DOHH2 (cell line): ENCODE measurements around the gene ALOX15B.

Source experiments
- H3F3A ChIP-seq: fragments of 200-600 bp; sonication (generic), shearing (Covaris generic); 2 replicates; pipeline ENCODE4 v1.6.0; 2016; ENCODE audit warnings: antibody characterized with exemption, mild to moderate bottlenecking; ENCODE audit not compliant: control insufficient read depth, insufficient read depth
- H3K27ac ChIP-seq: fragments of 200-600 bp; sonication (generic); 2 replicates; pipeline ENCODE4 v1.5.1; 2014; ENCODE audit warnings: low read depth, mild to moderate bottlenecking, low read length, moderate library complexity
- H3K27me3 ChIP-seq: fragments of 200-600 bp; sonication (generic); 2 replicates; pipeline ENCODE4 v1.6.1; 2014; ENCODE audit warnings: mild to moderate bottlenecking, low read length, mixed read lengths; ENCODE audit not compliant: control insufficient read depth
- H3K36me3 ChIP-seq: fragments of 200-600 bp; sonication (generic); 2 replicates; pipeline ENCODE4 v1.6.1; 2014; ENCODE audit warnings: mild to moderate bottlenecking, low read length, moderate library complexity, mixed read lengths; ENCODE audit not compliant: control insufficient read depth
- H3K4me1 ChIP-seq: fragments of 200-600 bp; sonication (generic); 2 replicates; pipeline ENCODE4 v1.6.1; 2014; ENCODE audit warnings: mild to moderate bottlenecking, low read length, mixed read lengths; ENCODE audit not compliant: control insufficient read depth
- H3K4me2 ChIP-seq: fragments of 200-600 bp; sonication (generic); 2 replicates; pipeline ENCODE4 v1.6.0; 2014; ENCODE audit warnings: mild to moderate bottlenecking, low read length, moderate library complexity
- H3K4me3 ChIP-seq: fragments of 200-600 bp; sonication (generic); 2 replicates; pipeline ENCODE4 v1.5.1; 2014; ENCODE audit warnings: mild to moderate bottlenecking, low read length, mixed read lengths
- H3K79me2 ChIP-seq: fragments of 200-600 bp; sonication (generic); 2 replicates; pipeline ENCODE4 v1.6.1; 2014; ENCODE audit warnings: mild to moderate bottlenecking, low read length, mixed read lengths; ENCODE audit not compliant: control insufficient read depth
- H3K9me2 ChIP-seq: fragments of 200-600 bp; sonication (generic); replicated peaks from 2 replicates; pipeline ENCODE4 v1.6.1; 2014; ENCODE audit warnings: mild to moderate bottlenecking, low read length, mixed read lengths; ENCODE audit not compliant: control insufficient read depth
- H3K9me3 ChIP-seq: fragments of 200-600 bp; sonication (generic); 2 replicates; pipeline ENCODE4 v1.6.1; 2014; ENCODE audit warnings: antibody characterized with exemption, low read length, mixed read lengths; ENCODE audit not compliant: control insufficient read depth, insufficient read depth
- H4K20me1 ChIP-seq: fragments of 200-600 bp; sonication (generic); 2 replicates; pipeline ENCODE4 v1.6.0; 2014; ENCODE audit warnings: low read depth, mild to moderate bottlenecking, antibody characterized with exemption, low read length, moderate library complexity; ENCODE audit not compliant: control insufficient read depth, insufficient read depth
- CTCF ChIP-seq: fragments of 200-600 bp; sonication (generic); IDR thresholded peaks from one replicate; pipeline ENCODE4 v1.5.1; 2014; ENCODE audit warnings: antibody characterized with exemption, mild to moderate bottlenecking, low read depth, low read length; ENCODE audit not compliant: poor library complexity, severe bottlenecking
- EZH2phosphoT487 ChIP-seq: fragments of 200-600 bp; sonication (generic); IDR thresholded peaks from 2 replicates; pipeline ENCODE4 v1.6.1; 2017; ENCODE audit warnings: borderline replicate concordance, mild to moderate bottlenecking, antibody characterized with exemption, low read length, moderate library complexity, mixed read lengths

Gene ALOX15B

GRCh38 chr17:8015236-8015956 lies 23.5 kb upstream of the ALOX15B start:
- no peaks in the 10 kb centered on the region for H3K9me2 ChIP-seq
- peaks cover 34% of the 10 kb centered on the region for H3K27me3 ChIP-seq
- no peaks in the 10 kb centered on the region for H3K9me3 ChIP-seq
- H3K36me3 ChIP-seq: no peaks in the 10 kb centered on the region
- H3K79me2 ChIP-seq: no peaks in the 10 kb centered on the region
- peak overlapping the region; percentile 56; the same call in 1 of the 2 replicates for H3K4me3 ChIP-seq
- peak overlapping the region; percentile 74; the same call in 1 of the 2 replicates for H3K4me2 ChIP-seq
- no peaks in the 10 kb centered on the region for H3F3A ChIP-seq
- peaks cover 10% of the 10 kb centered on the region for H3K4me1 ChIP-seq
- TF ChIP-seq EZH2phosphoT487: no peak
- no peak for TF ChIP-seq CTCF
- H3K27ac ChIP-seq: no peak overlapping the region
- H4K20me1 ChIP-seq: no peaks in the 10 kb centered on the region

GRCh38 chr17:8015957-8016631 lies 22.8 kb upstream of the ALOX15B start:
- TF ChIP-seq CTCF (no peak), EZH2phosphoT487 (no peak)
- peaks cover 34% of the 10 kb centered on the region for H3K27me3 ChIP-seq
- no peaks in the 10 kb centered on the region for H3K79me2 ChIP-seq
- peaks cover 10% of the 10 kb centered on the region for H3K4me1 ChIP-seq
- H3K9me3 ChIP-seq: no peaks in the 10 kb centered on the region
- peak overlapping the region; percentile 74 for H3K4me2 ChIP-seq
- H3K27ac ChIP-seq: no peak overlapping the region
- no peaks in the 10 kb centered on the region for H4K20me1 ChIP-seq
- H3K36me3 ChIP-seq: no peaks in the 10 kb centered on the region
- H3K9me2 ChIP-seq: no peaks in the 10 kb centered on the region
- no peaks in the 10 kb centered on the region for H3F3A ChIP-seq
- H3K4me3 ChIP-seq: peak overlapping the region; percentile 56

GRCh38 chr17:8016632-8017424 lies 22.0 kb upstream of the ALOX15B start:
- peak overlapping the region; percentile 74 for H3K4me2 ChIP-seq
- H3K27me3 ChIP-seq: peaks cover 34% of the 10 kb centered on the region
- no peak for TF ChIP-seq EZH2phosphoT487
- TF ChIP-seq CTCF: peak; percentile 87
- H3K4me1 ChIP-seq: peaks cover 10% of the 10 kb centered on the region
- H3K4me3 ChIP-seq: peak overlapping the region; percentile 56
- H4K20me1 ChIP-seq: no peaks in the 10 kb centered on the region
- no peaks in the 10 kb centered on the region for H3K9me3 ChIP-seq
- no peak overlapping the region for H3K27ac ChIP-seq
- H3K36me3 ChIP-seq: no peaks in the 10 kb centered on the region
- H3F3A ChIP-seq: no peaks in the 10 kb centered on the region
- H3K79me2 ChIP-seq: no peaks in the 10 kb centered on the region
- H3K9me2 ChIP-seq: no peaks in the 10 kb centered on the region
